ENCODE data around the gene LRTM2. TPM values are rescaled to one million over a fixed set of nuclear protein-coding genes. Genes with fewer than 3 reads are reported as not detected.

Gene LRTM2
- total RNA-seq, 1 donor from 2014 or later = not detected

GRCh38 chr12:1855241-1855640, 34.9 kb downstream of the LRTM2 start:
- POLR2A ChIA-PET = no interaction called here
- no peaks in the 10 kb centered on the region for H3K4me1 Mint-ChIP-seq
- H3K4me3 Mint-ChIP-seq = no peak overlapping the region
- peaks cover 5% of the 10 kb centered on the region for H3K27me3 Mint-ChIP-seq
- peaks cover 4% of the 10 kb centered on the region for H3K9me3 Mint-ChIP-seq
- H3K27ac Mint-ChIP-seq = no peak overlapping the region
- TF ChIP-seq, protein P1, sequence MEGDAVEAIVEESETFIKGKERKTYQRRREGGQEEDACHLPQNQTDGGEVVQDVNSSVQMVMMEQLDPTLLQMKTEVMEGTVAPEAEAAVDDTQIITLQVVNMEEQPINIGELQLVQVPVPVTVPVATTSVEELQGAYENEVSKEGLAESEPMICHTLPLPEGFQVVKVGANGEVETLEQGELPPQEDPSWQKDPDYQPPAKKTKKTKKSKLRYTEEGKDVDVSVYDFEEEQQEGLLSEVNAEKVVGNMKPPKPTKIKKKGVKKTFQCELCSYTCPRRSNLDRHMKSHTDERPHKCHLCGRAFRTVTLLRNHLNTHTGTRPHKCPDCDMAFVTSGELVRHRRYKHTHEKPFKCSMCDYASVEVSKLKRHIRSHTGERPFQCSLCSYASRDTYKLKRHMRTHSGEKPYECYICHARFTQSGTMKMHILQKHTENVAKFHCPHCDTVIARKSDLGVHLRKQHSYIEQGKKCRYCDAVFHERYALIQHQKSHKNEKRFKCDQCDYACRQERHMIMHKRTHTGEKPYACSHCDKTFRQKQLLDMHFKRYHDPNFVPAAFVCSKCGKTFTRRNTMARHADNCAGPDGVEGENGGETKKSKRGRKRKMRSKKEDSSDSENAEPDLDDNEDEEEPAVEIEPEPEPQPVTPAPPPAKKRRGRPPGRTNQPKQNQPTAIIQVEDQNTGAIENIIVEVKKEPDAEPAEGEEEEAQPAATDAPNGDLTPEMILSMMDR (IDR thresholded peaks at IDR 0.05) = no peak
- intact Hi-C loops (cut with micrococcal nuclease) = no loop called here
- CTCF ChIA-PET = no interaction called here
- H3K36me3 Mint-ChIP-seq (ENCODE audit: low read depth) = no peaks in the 10 kb centered on the region
- DNase-seq (no peak), ATAC-seq (ENCODE audit: low read depth) (no peak)

- ChIA-PET CTCF (interaction anchor here (1.5 kb wide), 1 partner anchor 83 kb away, joined by 4 read pairs; no protein-coding TSS in a partner anchor), POLR2A (no interaction called here)
- no peak overlapping the region for H3K4me3 Mint-ChIP-seq
- DNase-seq (no peak), ATAC-seq (ENCODE audit: low read depth) (no peak)
- H3K27ac Mint-ChIP-seq = no peak overlapping the region
- H3K4me1 Mint-ChIP-seq = no peaks in the 10 kb centered on the region
- intact Hi-C loops (cut with micrococcal nuclease) = no loop called here
- H3K9me3 Mint-ChIP-seq = peaks cover 4% of the 10 kb centered on the region
- TF ChIP-seq, protein P1 (IDR thresholded peaks at IDR 0.05) = no peak
- no peaks in the 10 kb centered on the region for H3K36me3 Mint-ChIP-seq (ENCODE audit: low read depth)
- peaks cover 6% of the 10 kb centered on the region for H3K27me3 Mint-ChIP-seq
These were observed 36.7 kb downstream of the LRTM2 start for GRCh38 chr12:1857086-1857485.

GRCh38 chr12:1857821-1858220, 37.5 kb downstream of the LRTM2 start:
- TF ChIP-seq, protein P1 (IDR thresholded peaks at IDR 0.05) = no peak
- ChIA-PET CTCF (no interaction called here), POLR2A (no interaction called here)
- no peaks in the 10 kb centered on the region for H3K36me3 Mint-ChIP-seq (ENCODE audit: low read depth)
- ATAC-seq (ENCODE audit: low read depth) (no peak), DNase-seq (no peak)
- no peaks in the 10 kb centered on the region for H3K4me1 Mint-ChIP-seq
- no peak overlapping the region for H3K4me3 Mint-ChIP-seq
- H3K27me3 Mint-ChIP-seq = peaks cover 6% of the 10 kb centered on the region
- no peak overlapping the region for H3K27ac Mint-ChIP-seq
- H3K9me3 Mint-ChIP-seq = peaks cover 4% of the 10 kb centered on the region
- intact Hi-C loops (cut with micrococcal nuclease) = no loop called here

DNA sequence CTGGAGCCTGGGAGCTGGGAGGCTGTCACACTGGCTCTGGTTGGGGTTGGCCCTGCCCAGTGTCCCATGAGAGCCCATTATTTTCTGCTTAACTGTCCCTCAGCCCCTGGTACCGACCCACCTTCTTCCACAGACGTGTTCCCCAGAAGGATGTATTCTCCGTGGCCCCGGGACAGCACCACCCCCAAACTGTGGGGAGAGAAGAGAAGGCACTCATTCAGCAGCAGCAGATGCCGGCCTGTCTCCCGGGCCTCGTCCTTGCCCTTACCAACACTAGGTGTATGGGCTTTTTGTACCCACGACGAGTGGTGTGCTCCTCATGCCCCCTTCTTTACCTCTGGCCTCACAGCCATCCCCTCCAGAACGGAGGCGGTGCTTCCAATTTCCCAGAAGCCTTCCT, 38.1 kb downstream of the LRTM2 start:
- TF ChIP-seq, protein P1 (IDR thresholded peaks at IDR 0.05) = no peak
- H3K36me3 Mint-ChIP-seq (ENCODE audit: low read depth) = no peaks in the 10 kb centered on the region
- no peak overlapping the region for H3K27ac Mint-ChIP-seq
- intact Hi-C loops (cut with micrococcal nuclease) = no loop called here
- DNase-seq (no peak), ATAC-seq (ENCODE audit: low read depth) (no peak)
- peaks cover 4% of the 10 kb centered on the region for H3K9me3 Mint-ChIP-seq
- no peaks in the 10 kb centered on the region for H3K4me1 Mint-ChIP-seq
- CTCF ChIA-PET = no interaction called here
- POLR2A ChIA-PET = no interaction called here
- H3K27me3 Mint-ChIP-seq = peaks cover 4% of the 10 kb centered on the region
- H3K4me3 Mint-ChIP-seq = no peak overlapping the region

DNA sequence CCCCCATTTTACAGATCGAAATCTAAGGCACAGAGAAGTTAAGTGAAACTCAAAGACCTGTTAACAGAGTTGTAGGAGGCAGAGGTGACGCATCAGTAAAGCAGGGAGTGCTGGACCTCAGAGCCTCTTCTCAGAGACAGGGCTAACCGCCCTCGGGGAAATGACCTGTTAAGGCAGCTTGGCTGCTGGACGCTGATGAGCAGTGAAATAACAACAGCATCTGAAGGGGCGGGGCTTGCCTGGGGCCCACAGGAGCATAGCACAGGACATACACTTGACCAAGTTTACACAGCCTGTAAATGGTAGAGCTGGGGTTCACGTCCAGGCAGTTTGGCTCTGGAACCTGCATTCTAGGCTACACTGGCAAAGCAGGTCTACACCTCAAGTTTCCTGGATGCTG, 39.3 kb downstream of the LRTM2 start:
- POLR2A ChIA-PET = no interaction called here
- Mint-ChIP-seq H3K4me1 (no peaks in the 10 kb centered on the region), H3K36me3 (ENCODE audit: low read depth) (no peaks in the 10 kb centered on the region), H3K27me3 (peaks cover 4% of the 10 kb centered on the region), H3K9me3 (peaks cover 2% of the 10 kb centered on the region), H3K27ac (no peak overlapping the region), H3K4me3 (no peak overlapping the region)
- no peak for DNase-seq
- TF ChIP-seq, protein P1 (IDR thresholded peaks at IDR 0.05) = no peak
- intact Hi-C loops (cut with micrococcal nuclease) = no loop called here
- ATAC-seq (ENCODE audit: low read depth) = no peak
- CTCF ChIA-PET = no interaction called here

Data from activated B cell treated with CpG ODN at 0.5 μM for 24 hours (primary cell).